ENCODE measurements around the gene DGKQ.
A peak's percentile ranks its signal among the peaks of the same experiment; 100 is the strongest.
"Not testable (repeated sequence)": the region's sequence is repeated elsewhere in the genome, so short reads cannot be mapped to it uniquely, and the experiment has no call there.

DGKQ gene

GRCh38 chr4:1010395-1011021, 37.1 kb upstream of the DGKQ start:
- DNase-seq (ENCODE audit: low read depth): peak; percentile 70

- DNase-seq (ENCODE audit: low read depth): no peak
Measured at GRCh38 chr4:1009542-1010394, 36.4 kb upstream of the DGKQ start.

GRCh38 chr4:1008840-1009541, 35.6 kb upstream of the DGKQ start:
- DNase-seq (ENCODE audit: low read depth): no peak

GRCh38 chr4:1006856-1007255, 33.5 kb upstream of the DGKQ start:
- no peak for DNase-seq (ENCODE audit: low read depth)

GRCh38 chr4:1004557-1005485, 31.5 kb upstream of the DGKQ start:
- DNase-seq (ENCODE audit: low read depth): no peak

GRCh38 chr4:1004071-1004418, 30.7 kb upstream of the DGKQ start:
- DNase-seq (ENCODE audit: low read depth): no peak

GRCh38 chr4:1003271-1004070, 30.1 kb upstream of the DGKQ start:
- no peak for DNase-seq (ENCODE audit: low read depth)

GRCh38 chr4:1002631-1003251, 29.4 kb upstream of the DGKQ start:
- no peak for DNase-seq (ENCODE audit: low read depth)

GRCh38 chr4:1002131-1002630, 28.8 kb upstream of the DGKQ start:
- DNase-seq (ENCODE audit: low read depth): no peak

GRCh38 chr4:1001561-1002130, 28.3 kb upstream of the DGKQ start:
- DNase-seq (ENCODE audit: low read depth): no peak

GRCh38 chr4:1000686-1001260, 27.4 kb upstream of the DGKQ start:
- DNase-seq (ENCODE audit: low read depth): no peak

GRCh38 chr4:999882-1000425, 26.6 kb upstream of the DGKQ start:
- DNase-seq (ENCODE audit: low read depth): no peak

GRCh38 chr4:999240-999863, 26.0 kb upstream of the DGKQ start:
- not testable (repeated sequence) for DNase-seq (ENCODE audit: low read depth)

GRCh38 chr4:998096-998691, 24.8 kb upstream of the DGKQ start:
- DNase-seq (ENCODE audit: low read depth): no peak

GRCh38 chr4:997375-998071, 24.2 kb upstream of the DGKQ start:
- DNase-seq (ENCODE audit: low read depth): no peak

GRCh38 chr4:996997-997374, 23.6 kb upstream of the DGKQ start:
- no peak for DNase-seq (ENCODE audit: low read depth)

GRCh38 chr4:996030-996996, 22.9 kb upstream of the DGKQ start:
- DNase-seq (ENCODE audit: low read depth): no peak
